GM10266 (cell line): ENCODE data around the gene QPRT.
"Not testable (repeated sequence)": the region's sequence is repeated elsewhere in the genome, so short reads cannot be mapped to it uniquely, and the experiment has no call there.

Experiments used
- DNase-seq: peaks from one replicate; pipeline ENCODE4 v3.0.0; 2012; ENCODE audit errors: extremely low spot score
- CTCF ChIP-seq: IDR thresholded peaks from 2 replicates; pipeline ENCODE4 v1.5.1; 2012; ENCODE audit warnings: mild to moderate bottlenecking, low read depth; ENCODE audit not compliant: control insufficient read depth, insufficient read depth; ENCODE audit errors: missing control alignments

The QPRT gene

GRCh38 chr16:29743475-29743826 lies 64.5 kb downstream of the QPRT start:
- no peak for DNase-seq
- no peak for TF ChIP-seq CTCF

- TF ChIP-seq CTCF = no peak
- no peak for DNase-seq
These were observed 65.0 kb downstream of the QPRT start for GRCh38 chr16:29743827-29744531.

- TF ChIP-seq CTCF = no peak
- no peak for DNase-seq
These were observed 65.6 kb downstream of the QPRT start for GRCh38 chr16:29744541-29745101.

GRCh38 chr16:29745121-29745852 lies 66.3 kb downstream of the QPRT start:
- TF ChIP-seq CTCF = no peak
- DNase-seq = peak; percentile 77

GRCh38 chr16:29745853-29746345 lies 66.9 kb downstream of the QPRT start, which contains the start of gene C16orf54:
Gene C16orf54 (minus strand): TSS chr16:29745990. CDS start chr16:29744951, 1,039 bp downstream.
- peak; percentile 77 for DNase-seq
- TF ChIP-seq CTCF = no peak

GRCh38 chr16:29746518-29746917 lies 67.5 kb downstream of the QPRT start:
- DNase-seq = not testable (repeated sequence)
